ENCODE results near the gene SPINK8.
"Not testable (repeated sequence)": the region's sequence is repeated elsewhere in the genome, so short reads cannot be mapped to it uniquely, and the experiment has no call there.

SPINK8 gene

DNA sequence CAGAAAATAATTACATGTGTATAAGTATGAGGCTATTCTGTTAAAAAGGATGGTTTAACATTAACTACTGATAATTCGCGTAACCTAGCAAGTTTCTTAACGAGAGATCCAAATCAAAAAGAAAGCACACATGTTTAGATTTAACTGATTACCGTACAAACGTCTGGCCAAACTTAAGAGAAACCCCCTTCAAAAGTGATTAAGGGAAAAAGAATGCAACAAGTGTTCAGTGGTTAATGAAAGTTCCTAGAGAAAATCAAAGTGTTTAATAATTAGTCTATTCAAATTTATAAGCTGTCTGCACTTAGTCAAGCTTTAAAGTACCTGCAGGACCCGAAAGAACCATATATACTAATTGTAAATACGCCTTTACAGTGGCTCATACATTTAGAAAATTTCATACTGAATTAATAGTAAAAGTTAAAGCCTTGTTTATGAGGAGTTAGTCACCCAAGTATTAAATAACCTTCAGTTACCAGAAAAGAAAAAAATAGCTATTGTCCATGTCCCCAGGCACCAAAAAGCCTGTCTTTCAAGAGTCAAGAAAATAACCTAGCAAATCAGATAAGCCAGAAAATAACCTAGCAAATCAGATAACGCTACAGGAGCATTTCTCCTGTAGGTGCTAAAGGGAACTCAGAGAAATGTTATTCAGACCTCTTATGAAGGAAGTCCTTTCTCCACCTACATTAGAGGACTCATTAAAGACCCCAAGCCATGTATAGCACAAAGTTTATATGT lies 58.0 kb downstream of the SPINK8 start:
- Mint-ChIP-seq H3K27me3 (no peaks in the 10 kb centered on the region), H3K4me1 (ENCODE audit: low read depth) (peaks cover 3% of the 10 kb centered on the region), H3K36me3 (peaks cover 2% of the 10 kb centered on the region), H3K4me3 (no peak overlapping the region), H3K27ac (no peak overlapping the region), H3K9me3 (ENCODE audit: low read depth) (no peaks in the 10 kb centered on the region)

GRCh38 chr3:48274452-48274851 lies 59.0 kb downstream of the SPINK8 start:
- H3K36me3 Mint-ChIP-seq = peaks cover 2% of the 10 kb centered on the region
- H3K4me1 Mint-ChIP-seq (ENCODE audit: low read depth) = peaks cover 13% of the 10 kb centered on the region
- H3K27me3 Mint-ChIP-seq = no peaks in the 10 kb centered on the region
- no peaks in the 10 kb centered on the region for H3K9me3 Mint-ChIP-seq (ENCODE audit: low read depth)
- H3K4me3 Mint-ChIP-seq = no peak overlapping the region
- no peak overlapping the region for H3K27ac Mint-ChIP-seq

- Mint-ChIP-seq H3K9me3 (ENCODE audit: low read depth) (no peaks in the 10 kb centered on the region), H3K36me3 (peaks cover 2% of the 10 kb centered on the region), H3K27ac (no peak overlapping the region), H3K27me3 (no peaks in the 10 kb centered on the region), H3K4me3 (no peak overlapping the region), H3K4me1 (ENCODE audit: low read depth) (peaks cover 21% of the 10 kb centered on the region)
Observed at GRCh38 chr3:48273594-48274211, 59.8 kb downstream of the SPINK8 start.

DNA sequence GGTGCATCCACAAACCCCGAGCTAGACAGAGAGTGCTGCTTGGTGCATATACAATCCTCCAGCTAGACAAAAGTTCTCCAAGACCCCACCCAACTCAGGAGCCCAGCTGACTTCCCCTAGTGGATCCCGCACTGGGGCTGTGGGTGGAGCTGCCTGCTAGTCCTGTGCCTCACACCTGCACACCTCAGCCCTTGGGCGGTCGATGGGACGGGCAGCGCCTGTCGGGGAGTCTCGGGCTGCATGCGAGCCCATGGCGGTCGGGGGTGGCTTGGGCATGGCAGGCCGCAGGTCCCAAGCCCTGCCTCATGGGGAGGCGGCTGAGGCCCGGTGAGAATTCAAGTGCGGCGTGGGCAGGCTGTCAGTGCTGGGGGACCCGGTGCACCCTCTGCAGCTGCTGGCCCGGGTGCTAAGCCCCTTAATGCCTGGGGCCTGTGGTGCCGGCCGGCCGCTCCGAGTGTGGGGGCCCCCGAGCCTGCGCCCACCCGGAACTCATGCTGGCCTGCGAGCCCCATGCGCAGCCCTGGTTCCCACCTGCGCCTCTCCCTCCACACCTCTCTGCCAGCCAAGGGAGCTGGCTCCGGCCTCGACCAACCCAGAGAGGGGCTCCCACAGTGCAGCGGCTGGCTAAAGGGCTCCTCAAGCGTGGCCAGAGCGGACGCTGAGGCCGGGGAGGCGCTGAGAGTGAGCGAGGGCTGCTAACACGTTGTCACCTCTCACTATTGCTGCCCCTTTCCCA lies 61.5 kb downstream of the SPINK8 start:
- Mint-ChIP-seq H3K27ac (no peak overlapping the region), H3K36me3 (peaks cover 2% of the 10 kb centered on the region), H3K9me3 (ENCODE audit: low read depth) (no peaks in the 10 kb centered on the region)

DNA sequence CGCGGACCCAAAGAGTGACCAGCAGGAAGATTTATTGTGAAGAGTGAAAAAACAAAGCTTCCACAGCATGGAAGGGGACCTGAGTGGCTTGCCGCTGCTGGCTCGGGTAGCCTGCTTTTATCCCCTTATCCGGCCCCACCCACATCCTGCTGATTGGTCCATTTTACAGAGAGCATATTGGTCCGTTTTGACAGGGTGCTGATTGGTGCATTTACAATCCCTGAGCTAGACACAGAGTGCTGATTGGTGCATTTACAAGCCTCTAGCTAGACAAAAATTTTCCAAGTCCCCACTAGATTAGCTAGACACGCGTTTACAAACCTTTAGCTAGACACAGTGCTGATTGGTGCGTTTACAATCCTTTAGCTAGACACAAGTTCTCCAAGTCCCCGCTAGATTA lies 62.2 kb downstream of the SPINK8 start:
- H3K36me3 Mint-ChIP-seq; H3K27ac Mint-ChIP-seq; H3K27me3 Mint-ChIP-seq; H3K4me3 Mint-ChIP-seq; H3K9me3 Mint-ChIP-seq (ENCODE audit: low read depth): not testable (repeated sequence)
- peaks cover 40% of the 10 kb centered on the region for H3K4me1 Mint-ChIP-seq (ENCODE audit: low read depth)

More for the DNA sequence above, 61.5 kb downstream of the SPINK8 start:
- Mint-ChIP-seq H3K4me3 (no peak overlapping the region), H3K27me3 (no peaks in the 10 kb centered on the region), H3K4me1 (ENCODE audit: low read depth) (peaks cover 36% of the 10 kb centered on the region)

DNA sequence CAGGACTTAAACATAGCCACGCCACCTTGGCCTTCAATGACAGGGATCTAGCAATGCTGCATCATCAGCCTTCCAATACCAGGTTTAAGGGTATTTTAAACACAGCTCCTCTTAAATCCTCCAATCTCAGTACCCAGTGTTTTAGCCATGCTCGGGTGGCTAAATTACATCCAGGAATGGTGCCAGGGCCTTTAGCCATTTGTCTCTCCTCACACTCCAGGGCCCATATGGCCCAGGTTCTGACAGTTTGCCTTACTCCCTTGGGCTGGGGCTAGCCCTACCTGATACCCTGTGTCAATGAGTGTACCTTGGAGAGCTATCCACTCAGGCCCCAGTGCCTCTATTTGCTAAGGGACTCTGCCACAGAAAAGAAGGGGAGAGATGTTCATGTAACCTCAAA lies 63.2 kb downstream of the SPINK8 start:
- H3K4me3 Mint-ChIP-seq = peak overlapping the region; percentile 51

DNA sequence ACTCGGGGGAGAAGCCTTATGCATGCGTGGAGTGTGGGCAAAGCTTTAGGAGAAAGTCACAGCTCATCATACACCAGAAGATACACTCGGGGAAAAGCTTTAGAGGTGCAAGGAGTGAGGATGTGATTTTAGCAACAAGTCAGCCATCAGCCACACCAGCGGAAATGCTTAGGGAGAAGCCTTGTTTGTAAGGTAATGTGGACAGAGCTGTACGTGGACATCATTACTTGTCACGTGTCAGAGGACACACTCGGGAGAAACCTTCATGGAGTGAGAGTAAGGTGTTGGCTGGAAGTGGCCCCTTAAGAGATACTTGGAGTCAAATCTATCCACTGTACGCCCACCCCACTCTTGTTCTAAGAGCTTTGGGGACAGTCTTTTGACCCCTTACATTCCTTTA lies 63.9 kb downstream of the SPINK8 start:
- H3K4me1 Mint-ChIP-seq (ENCODE audit: low read depth) = peaks cover 42% of the 10 kb centered on the region
- H3K36me3 Mint-ChIP-seq = peaks cover 4% of the 10 kb centered on the region
- no peaks in the 10 kb centered on the region for H3K9me3 Mint-ChIP-seq (ENCODE audit: low read depth)
- H3K4me3 Mint-ChIP-seq = peak overlapping the region; percentile 71
- peak overlapping the region; percentile 93 for H3K27ac Mint-ChIP-seq
- H3K27me3 Mint-ChIP-seq = no peaks in the 10 kb centered on the region

More for the DNA sequence above, 63.2 kb downstream of the SPINK8 start:
- Mint-ChIP-seq H3K27ac (peak overlapping the region; percentile 93), H3K27me3 (no peaks in the 10 kb centered on the region), H3K36me3 (peaks cover 4% of the 10 kb centered on the region), H3K9me3 (ENCODE audit: low read depth) (no peaks in the 10 kb centered on the region), H3K4me1 (ENCODE audit: low read depth) (peaks cover 42% of the 10 kb centered on the region)

DNA sequence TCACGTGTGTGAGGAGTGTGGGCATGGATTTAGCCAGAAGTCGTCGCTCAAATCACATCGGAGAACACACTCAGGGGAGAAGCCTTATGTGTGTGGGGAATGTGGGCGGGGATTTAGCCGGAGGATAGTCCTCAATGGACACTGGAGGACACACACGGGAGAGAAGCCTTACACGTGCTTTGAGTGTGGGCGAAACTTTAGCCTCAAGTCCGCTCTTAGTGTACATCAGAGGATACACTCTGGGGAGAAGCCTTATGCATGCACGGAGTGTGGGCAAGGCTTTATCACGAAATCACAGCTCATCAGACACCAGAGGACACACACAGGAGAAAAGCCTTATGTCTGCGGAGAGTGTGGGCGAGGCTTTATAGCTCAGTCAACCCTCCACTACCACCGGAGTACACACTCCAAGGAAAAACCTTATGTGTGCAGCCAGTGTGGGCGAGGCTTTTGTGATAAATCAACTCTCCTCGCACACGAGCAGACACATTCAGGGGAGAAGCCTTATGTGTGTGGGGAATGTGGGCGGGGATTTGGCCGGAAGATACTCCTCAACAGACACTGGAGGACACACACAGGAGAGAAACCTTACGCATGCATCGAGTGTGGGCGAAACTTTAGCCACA lies 64.4 kb downstream of the SPINK8 start:
- H3K27ac Mint-ChIP-seq = peak overlapping the region; percentile 93
- H3K27me3 Mint-ChIP-seq = no peaks in the 10 kb centered on the region
- no peaks in the 10 kb centered on the region for H3K9me3 Mint-ChIP-seq (ENCODE audit: low read depth)
- H3K36me3 Mint-ChIP-seq = peaks cover 4% of the 10 kb centered on the region
- H3K4me3 Mint-ChIP-seq = peak overlapping the region; percentile 71
- peaks cover 42% of the 10 kb centered on the region for H3K4me1 Mint-ChIP-seq (ENCODE audit: low read depth)

GRCh38 chr3:48268381-48268935 lies 65.0 kb downstream of the SPINK8 start:
- H3K27me3 Mint-ChIP-seq = no peaks in the 10 kb centered on the region
- H3K4me3 Mint-ChIP-seq = peak overlapping the region; percentile 71
- H3K9me3 Mint-ChIP-seq (ENCODE audit: low read depth) = no peaks in the 10 kb centered on the region
- peaks cover 7% of the 10 kb centered on the region for H3K36me3 Mint-ChIP-seq
- peaks cover 41% of the 10 kb centered on the region for H3K4me1 Mint-ChIP-seq (ENCODE audit: low read depth)
- H3K27ac Mint-ChIP-seq = peak overlapping the region; percentile 93

- Mint-ChIP-seq H3K27me3 (no peaks in the 10 kb centered on the region), H3K4me3 (peak overlapping the region; percentile 71), H3K9me3 (ENCODE audit: low read depth) (no peaks in the 10 kb centered on the region), H3K4me1 (ENCODE audit: low read depth) (peaks cover 40% of the 10 kb centered on the region), H3K36me3 (peaks cover 7% of the 10 kb centered on the region), H3K27ac (peak overlapping the region; percentile 93)
Observed at GRCh38 chr3:48267782-48268181, 65.7 kb downstream of the SPINK8 start.

DNA sequence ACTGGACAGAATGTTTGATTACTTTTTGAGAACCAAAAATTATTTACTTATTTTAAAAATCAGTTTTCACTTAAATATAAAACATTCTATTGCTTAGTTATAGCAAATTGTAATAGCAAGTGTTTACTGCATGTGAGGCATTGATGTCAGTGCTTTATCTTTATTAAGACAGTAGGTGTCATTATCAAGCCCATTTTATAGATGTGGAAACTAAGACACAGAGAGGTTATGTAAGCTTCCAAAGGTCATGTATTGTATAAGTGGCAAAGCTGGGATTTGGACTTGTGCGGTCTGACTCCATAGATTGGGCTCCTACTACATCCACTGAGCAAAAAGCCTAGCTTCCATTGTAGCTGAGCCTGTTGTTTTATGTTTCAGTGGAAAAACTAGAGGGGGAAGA lies 74.9 kb downstream of the SPINK8 start:
- H3K4me3 Mint-ChIP-seq = no peak overlapping the region
- no peaks in the 10 kb centered on the region for H3K9me3 Mint-ChIP-seq (ENCODE audit: low read depth)
- no peak overlapping the region for H3K27ac Mint-ChIP-seq
- H3K4me1 Mint-ChIP-seq (ENCODE audit: low read depth) = peaks cover 6% of the 10 kb centered on the region
- H3K27me3 Mint-ChIP-seq = no peaks in the 10 kb centered on the region
- peaks cover 22% of the 10 kb centered on the region for H3K36me3 Mint-ChIP-seq

Measured in activated naive CD8-positive, alpha-beta T cell (primary cell).